ENCODE measurements around the gene MCIDAS. TPM values are rescaled to one million over a fixed set of nuclear protein-coding genes. Genes with fewer than 3 reads are reported as not detected.
A peak's percentile ranks its signal among the peaks of the same experiment; 100 is the strongest.

MCIDAS gene
- total and polyA plus RNA-seq, 2 donors (not counting 1 experiment from before 2014, with no cell fraction given), result not detected

DNA sequence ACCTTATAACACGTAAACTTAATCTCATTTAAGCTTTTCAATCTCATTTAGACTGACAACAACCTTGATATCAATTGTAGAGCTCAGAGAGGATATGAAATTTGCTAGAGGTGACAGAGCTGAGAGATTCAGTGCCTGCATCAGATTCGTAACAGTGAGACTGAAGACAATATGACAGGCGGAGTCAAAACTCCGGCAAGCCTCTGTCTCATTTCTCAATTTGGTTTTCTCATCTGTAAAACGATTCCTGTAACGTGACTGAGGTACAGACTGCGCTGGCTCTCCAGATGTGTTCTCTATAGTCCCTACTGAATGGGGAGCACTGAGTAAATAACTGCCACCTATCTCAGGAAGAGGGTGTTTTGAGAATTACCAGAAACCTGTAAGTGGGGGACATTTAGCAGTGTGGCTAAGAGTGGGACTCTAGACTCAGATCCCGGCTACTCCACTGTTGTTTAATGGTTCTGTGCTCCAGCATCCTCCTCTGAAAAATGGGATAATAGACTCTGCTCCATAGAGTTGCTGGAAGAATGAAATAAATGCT is 3.0 kb upstream of the MCIDAS start:
- Histone ChIP-seq H3K9ac (ENCODE audit: low read length) (no peak overlapping the region), H4K20me1 (ENCODE audit: control insufficient read depth, insufficient read depth, low read length, poor library complexity, severe bottlenecking) (no peaks in the 10 kb centered on the region), H3K9me3 (ENCODE audit: control extremely low read depth in 1 of 3, control insufficient read depth in 2 of 3, insufficient read depth in 1 of 3, low read length in 2 of 3) (peaks cover 0 to 29% (median 0%) of the 10 kb centered on the region in 3 donors), H2AFZ (ENCODE audit: insufficient read depth, low read depth, low read length, poor library complexity, severe bottlenecking) (no peak overlapping the region), H3K4me2 (replicated peaks; ENCODE audit: low read depth, low read length, poor library complexity, severe bottlenecking) (no peak overlapping the region), H3K27me3 (replicated peaks in 1 of 4; ENCODE audit: control extremely low read depth in 1 of 4, control insufficient read depth in 3 of 4, insufficient read depth in 4 of 4, low read length in 3 of 4) (peaks cover 4 to 95% (median 75%) of the 10 kb centered on the region in 4 experiments), H3K4me1 (ENCODE audit: control insufficient read depth in 2 of 2, insufficient read depth in 2 of 2, low read length in 2 of 2) (peaks cover 56 to 66% of the 10 kb centered on the region in 2 donors), H3K79me2 (ENCODE audit: control insufficient read depth, insufficient read depth, low read length) (no peaks in the 10 kb centered on the region), H3K4me3 (ENCODE audit: control extremely low read depth in 1 of 5, extremely low read depth in 1 of 5, insufficient read depth in 1 of 5, low read depth in 2 of 5, low read length in 4 of 5) (no peak overlapping the region), H3K27ac (ENCODE audit: low read length in 2 of 2) (no peak overlapping the region), H3K36me3 (replicated peaks in 1 of 2; ENCODE audit: control extremely low read depth in 1 of 2, control insufficient read depth in 1 of 2, extremely low read depth in 1 of 2, insufficient read depth in 2 of 2, low read length in 1 of 2) (no peaks in the 10 kb centered on the region)
- H3K4me3 Mint-ChIP-seq, result peak overlapping the region; percentile 89
- H3K27ac Mint-ChIP-seq, result no peak overlapping the region
- peaks cover 42% of the 10 kb centered on the region for H3K4me1 Mint-ChIP-seq
- H3K9me3 Mint-ChIP-seq (ENCODE audit: insufficient read depth), result no peaks in the 10 kb centered on the region
- 29% methylated on average over 6 of the region's 8 CpGs for WGBS (ENCODE audit: insufficient coverage)
- intact Hi-C loops (cut with micrococcal nuclease), result loop anchor here (5.0 kb wide), 1 partner anchor 77 kb away; the partner anchor contains the start of genes DHX29 and MTREX
- H3K27me3 Mint-ChIP-seq, result peaks cover 75% of the 10 kb centered on the region
- ChIA-PET POLR2A (no interaction called here), CTCF (interaction anchor here (0.6 kb wide), 1 partner anchor 35 kb away, joined by 3 read pairs; no protein-coding TSS in a partner anchor)
- ATAC-seq (ENCODE audit: low read depth) (no peak), DNase-seq (peak; percentile 25)
- TF ChIP-seq EZH2 (IDR thresholded peaks at IDR 0.05; ENCODE audit: borderline replicate concordance, insufficient read depth, low read depth, low read length, poor library complexity, severe bottlenecking), result no peak
- TF ChIP-seq, protein P1, sequence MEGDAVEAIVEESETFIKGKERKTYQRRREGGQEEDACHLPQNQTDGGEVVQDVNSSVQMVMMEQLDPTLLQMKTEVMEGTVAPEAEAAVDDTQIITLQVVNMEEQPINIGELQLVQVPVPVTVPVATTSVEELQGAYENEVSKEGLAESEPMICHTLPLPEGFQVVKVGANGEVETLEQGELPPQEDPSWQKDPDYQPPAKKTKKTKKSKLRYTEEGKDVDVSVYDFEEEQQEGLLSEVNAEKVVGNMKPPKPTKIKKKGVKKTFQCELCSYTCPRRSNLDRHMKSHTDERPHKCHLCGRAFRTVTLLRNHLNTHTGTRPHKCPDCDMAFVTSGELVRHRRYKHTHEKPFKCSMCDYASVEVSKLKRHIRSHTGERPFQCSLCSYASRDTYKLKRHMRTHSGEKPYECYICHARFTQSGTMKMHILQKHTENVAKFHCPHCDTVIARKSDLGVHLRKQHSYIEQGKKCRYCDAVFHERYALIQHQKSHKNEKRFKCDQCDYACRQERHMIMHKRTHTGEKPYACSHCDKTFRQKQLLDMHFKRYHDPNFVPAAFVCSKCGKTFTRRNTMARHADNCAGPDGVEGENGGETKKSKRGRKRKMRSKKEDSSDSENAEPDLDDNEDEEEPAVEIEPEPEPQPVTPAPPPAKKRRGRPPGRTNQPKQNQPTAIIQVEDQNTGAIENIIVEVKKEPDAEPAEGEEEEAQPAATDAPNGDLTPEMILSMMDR (IDR thresholded peaks at IDR 0.05), result no peak

DNA sequence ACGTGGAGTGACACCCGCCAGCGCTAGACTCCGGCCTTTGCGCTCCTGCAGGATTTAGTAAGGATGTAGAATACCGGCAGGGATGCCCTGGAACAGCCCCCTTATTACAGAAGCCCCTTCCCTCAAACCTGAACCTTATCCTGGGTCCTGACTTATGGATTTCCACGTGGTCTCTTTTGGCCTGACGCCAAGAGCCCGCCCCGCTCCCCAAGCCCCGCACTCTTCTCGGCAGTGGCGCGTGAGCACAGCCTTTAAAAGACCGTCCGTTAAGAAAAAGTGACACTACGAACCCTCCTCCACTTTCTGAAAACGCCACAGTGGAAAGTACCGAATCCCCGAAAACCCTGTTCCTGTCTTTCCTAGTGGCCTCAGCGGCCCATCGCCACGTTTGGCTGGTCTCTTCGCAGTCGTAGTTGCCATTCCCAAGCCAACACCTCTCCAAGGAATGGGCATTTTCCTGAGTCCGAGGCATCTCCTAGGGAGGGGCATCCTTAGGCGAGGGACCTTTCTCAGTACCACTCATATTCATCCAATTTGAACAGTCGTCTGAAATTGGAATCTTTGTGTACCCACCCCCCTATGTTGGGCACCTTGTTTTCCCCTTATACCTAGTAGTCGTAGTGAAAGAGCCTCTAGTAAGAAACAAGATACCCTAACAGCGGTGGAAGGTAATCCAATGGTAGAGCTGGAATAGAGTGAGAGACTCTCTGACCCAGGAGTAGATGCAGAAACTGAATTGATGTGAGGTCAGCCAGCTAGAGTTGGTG is 732 bp upstream of the MCIDAS start:
- Mint-ChIP-seq H3K4me1 (peaks cover 47% of the 10 kb centered on the region), H3K9me3 (ENCODE audit: insufficient read depth) (no peaks in the 10 kb centered on the region), H3K27me3 (peaks cover 85% of the 10 kb centered on the region), H3K27ac (no peak overlapping the region), H3K4me3 (peak overlapping the region; percentile 78)
- H2AFZ ChIP-seq (ENCODE audit: insufficient read depth, low read depth, low read length, poor library complexity, severe bottlenecking), result peak overlapping the region; percentile 65
- H3K4me3 ChIP-seq (ENCODE audit: control extremely low read depth in 1 of 5, extremely low read depth in 1 of 5, insufficient read depth in 1 of 5, low read depth in 2 of 5, low read length in 4 of 5), result peak overlapping the region in 3 of 5 experiments; percentile 41 to 56 (median 48)
- no peak overlapping the region for H3K27ac ChIP-seq (ENCODE audit: low read length in 2 of 2)
- peak overlapping the region; percentile 60 for H3K9ac ChIP-seq (ENCODE audit: low read length)
- H3K36me3 ChIP-seq (replicated peaks in 1 of 2; ENCODE audit: control extremely low read depth in 1 of 2, control insufficient read depth in 1 of 2, extremely low read depth in 1 of 2, insufficient read depth in 2 of 2, low read length in 1 of 2), result no peaks in the 10 kb centered on the region
- peak overlapping the region; percentile 94 for H3K4me2 ChIP-seq (replicated peaks; ENCODE audit: low read depth, low read length, poor library complexity, severe bottlenecking)
- H4K20me1 ChIP-seq (ENCODE audit: control insufficient read depth, insufficient read depth, low read length, poor library complexity, severe bottlenecking), result no peaks in the 10 kb centered on the region
- ATAC-seq (ENCODE audit: low read depth) (no peak), DNase-seq (peak; percentile 30)
- intact Hi-C loops (cut with micrococcal nuclease), result no loop called here
- ChIA-PET POLR2A (no interaction called here), CTCF (no interaction called here)
- peaks cover 0 to 26% (median 0%) of the 10 kb centered on the region in 3 donors for H3K9me3 ChIP-seq (ENCODE audit: control extremely low read depth in 1 of 3, control insufficient read depth in 2 of 3, insufficient read depth in 1 of 3, low read length in 2 of 3)
- TF ChIP-seq, protein P1 (IDR thresholded peaks at IDR 0.05), result no peak
- no peak for TF ChIP-seq EZH2 (IDR thresholded peaks at IDR 0.05; ENCODE audit: borderline replicate concordance, insufficient read depth, low read depth, low read length, poor library complexity, severe bottlenecking)
- 8% methylated on average over 23 of the region's 30 CpGs for WGBS (ENCODE audit: insufficient coverage)
- H3K4me1 ChIP-seq (ENCODE audit: control insufficient read depth in 2 of 2, insufficient read depth in 2 of 2, low read length in 2 of 2), result peaks cover 51 to 62% of the 10 kb centered on the region in 2 donors
- peaks cover 4 to 95% (median 83%) of the 10 kb centered on the region in 4 experiments for H3K27me3 ChIP-seq (replicated peaks in 1 of 4; ENCODE audit: control extremely low read depth in 1 of 4, control insufficient read depth in 3 of 4, insufficient read depth in 4 of 4, low read length in 3 of 4)
- no peaks in the 10 kb centered on the region for H3K79me2 ChIP-seq (ENCODE audit: control insufficient read depth, insufficient read depth, low read length)

All from B cell (primary cell).